Lower leg skin (tissue), 4 donors: ENCODE data around the gene MUC6. TPM values are rescaled to one million over a fixed set of nuclear protein-coding genes. Genes with fewer than 3 reads are reported as not detected.
"Not testable (repeated sequence)": the region's sequence is repeated elsewhere in the genome, so short reads cannot be mapped to it uniquely, and the experiment has no call there.

Source experiments
- DNase-seq, 2 donors: peaks; one replicate each; pipeline ENCODE4 v3.0.0-alpha.2; 2019; ENCODE audit warnings: low spot score in 2 of 2
- H3K4me3 ChIP-seq: fragments of 200-600 bp; sonication (generic); 2 replicates; pipeline ENCODE4 v1.5.1; 2017; ENCODE audit warnings: mild to moderate bottlenecking, low read depth; ENCODE audit not compliant: poor library complexity, severe bottlenecking
- POLR2A ChIP-seq, 2 donors: fragments of 450-650 bp; IDR thresholded peaks; one replicate each; pipeline ENCODE4 v1.6.1; 2016 to 2017; ENCODE audit warnings: antibody characterized with exemption in 2 of 2, mild to moderate bottlenecking in 1 of 2, moderate library complexity in 1 of 2
- WGBS, 2 donors: methylation state at CpG; one replicate each; pipeline ENCODE4 v1.1.5; 2018; 5-methylcytosine and 5-hydroxymethylcytosine counted together
- intact Hi-C: fragments of 100-400 bp; cut with DNase I; formaldehyde crosslinking; loops from one replicate; pipeline ENCODE4 v1.15.0; 2023; ENCODE audit warnings: low total_unique reads
- total RNA-seq, 4 donors: library from RNA; depleted of rRNA; stranded (reverse); fragments of >200 nt; gene quantifications; one replicate each; pipeline ENCODE4 v1.1.0, GENCODE V29; 2016
- TF ChIP-seq, protein P1 (sequence below), 3 donors: fragments of 450-650 bp; IDR thresholded peaks; one replicate each; pipeline ENCODE4 v1.5.1; 2016; ENCODE audit warnings: antibody characterized with exemption in 3 of 3, mild to moderate bottlenecking in 3 of 3, moderate library complexity in 2 of 3

The MUC6 gene
- total RNA-seq, 4 donors from 2014 or later: not detected

GRCh38 chr11:977830-978720 lies 58.4 kb downstream of the MUC6 start:
- intact Hi-C loops: no loop called here
- TF ChIP-seq POLR2A (IDR thresholded peaks at IDR 0.05): no peak
- TF ChIP-seq, protein P1, sequence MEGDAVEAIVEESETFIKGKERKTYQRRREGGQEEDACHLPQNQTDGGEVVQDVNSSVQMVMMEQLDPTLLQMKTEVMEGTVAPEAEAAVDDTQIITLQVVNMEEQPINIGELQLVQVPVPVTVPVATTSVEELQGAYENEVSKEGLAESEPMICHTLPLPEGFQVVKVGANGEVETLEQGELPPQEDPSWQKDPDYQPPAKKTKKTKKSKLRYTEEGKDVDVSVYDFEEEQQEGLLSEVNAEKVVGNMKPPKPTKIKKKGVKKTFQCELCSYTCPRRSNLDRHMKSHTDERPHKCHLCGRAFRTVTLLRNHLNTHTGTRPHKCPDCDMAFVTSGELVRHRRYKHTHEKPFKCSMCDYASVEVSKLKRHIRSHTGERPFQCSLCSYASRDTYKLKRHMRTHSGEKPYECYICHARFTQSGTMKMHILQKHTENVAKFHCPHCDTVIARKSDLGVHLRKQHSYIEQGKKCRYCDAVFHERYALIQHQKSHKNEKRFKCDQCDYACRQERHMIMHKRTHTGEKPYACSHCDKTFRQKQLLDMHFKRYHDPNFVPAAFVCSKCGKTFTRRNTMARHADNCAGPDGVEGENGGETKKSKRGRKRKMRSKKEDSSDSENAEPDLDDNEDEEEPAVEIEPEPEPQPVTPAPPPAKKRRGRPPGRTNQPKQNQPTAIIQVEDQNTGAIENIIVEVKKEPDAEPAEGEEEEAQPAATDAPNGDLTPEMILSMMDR (IDR thresholded peaks at IDR 0.05): no peak
- H3K4me3 ChIP-seq: no peak overlapping the region
- WGBS, 2 donors: 93% methylated on average over 24 to 28 of the region's 28 CpGs
- no peak for DNase-seq

DNA sequence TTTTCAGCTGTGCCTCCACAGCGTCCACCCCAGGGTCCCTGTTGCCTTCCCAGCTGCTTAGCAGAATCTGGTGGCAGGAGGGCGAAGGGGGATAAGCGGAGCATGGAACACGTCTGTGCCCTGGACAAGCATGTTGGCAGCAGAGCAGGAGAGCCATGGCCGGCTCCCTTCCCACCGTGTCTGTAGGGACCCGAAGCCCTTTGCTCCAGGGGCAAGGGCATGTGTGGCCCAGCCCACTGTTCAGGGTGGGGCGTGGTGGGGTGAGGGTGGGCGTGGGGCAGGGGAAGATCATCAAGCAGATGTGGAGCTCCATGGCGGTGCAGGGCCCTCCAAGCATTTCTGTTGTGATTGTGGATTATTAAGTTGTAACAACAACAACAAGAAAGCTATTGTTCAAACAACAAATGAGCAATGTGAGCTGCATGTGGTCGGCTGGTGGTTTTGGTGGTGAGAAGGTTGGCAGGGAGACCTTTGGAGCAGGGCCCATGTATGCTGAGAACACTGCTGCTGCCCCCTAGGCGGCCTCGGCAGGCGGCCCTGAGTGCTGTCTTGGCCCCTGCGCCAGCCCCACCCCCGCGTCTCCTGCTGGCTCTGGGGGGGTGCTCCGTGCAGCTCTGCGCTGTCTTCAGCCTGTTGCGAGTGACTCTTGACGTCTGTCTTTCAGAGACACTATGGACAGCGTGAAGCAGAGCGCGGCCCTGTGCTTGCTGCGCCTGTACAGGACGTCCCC lies 59.9 kb downstream of the MUC6 start:
- H3K4me3 ChIP-seq: no peak overlapping the region
- intact Hi-C loops: no loop called here
- DNase-seq: no peak
- TF ChIP-seq POLR2A (IDR thresholded peaks at IDR 0.05): no peak
- TF ChIP-seq, protein P1 (IDR thresholded peaks at IDR 0.05): no peak
- 70 to 71% methylated on average over 25 to 26 of the region's 26 CpGs for WGBS, 2 donors

DNA sequence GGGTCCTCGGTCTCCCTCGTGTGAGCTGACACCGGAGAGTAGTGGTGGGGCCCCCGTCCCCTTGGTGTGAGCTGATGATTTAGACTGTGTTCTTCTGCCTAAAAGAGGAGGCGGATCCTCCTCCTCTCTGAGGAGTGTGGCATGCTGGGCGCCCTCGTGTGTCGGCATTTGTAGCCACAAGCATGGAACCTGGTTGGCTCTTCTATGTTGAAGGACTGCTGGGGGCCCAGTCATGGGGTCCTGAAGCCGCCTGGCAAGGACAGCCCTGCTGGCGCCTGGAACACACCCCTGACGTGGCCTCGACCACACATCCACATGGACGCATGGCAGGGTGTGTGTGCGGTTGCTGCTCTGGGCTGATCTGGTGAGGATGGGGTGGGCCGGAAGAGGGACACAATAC lies 60.7 kb downstream of the MUC6 start:
- H3K4me3 ChIP-seq: no peak overlapping the region
- intact Hi-C loops: no loop called here
- TF ChIP-seq POLR2A (IDR thresholded peaks at IDR 0.05): no peak
- TF ChIP-seq, protein P1 (IDR thresholded peaks at IDR 0.05): no peak
- 70 to 81% methylated on average over 15 of the region's 15 CpGs for WGBS, 2 donors
- DNase-seq: no peak

DNA sequence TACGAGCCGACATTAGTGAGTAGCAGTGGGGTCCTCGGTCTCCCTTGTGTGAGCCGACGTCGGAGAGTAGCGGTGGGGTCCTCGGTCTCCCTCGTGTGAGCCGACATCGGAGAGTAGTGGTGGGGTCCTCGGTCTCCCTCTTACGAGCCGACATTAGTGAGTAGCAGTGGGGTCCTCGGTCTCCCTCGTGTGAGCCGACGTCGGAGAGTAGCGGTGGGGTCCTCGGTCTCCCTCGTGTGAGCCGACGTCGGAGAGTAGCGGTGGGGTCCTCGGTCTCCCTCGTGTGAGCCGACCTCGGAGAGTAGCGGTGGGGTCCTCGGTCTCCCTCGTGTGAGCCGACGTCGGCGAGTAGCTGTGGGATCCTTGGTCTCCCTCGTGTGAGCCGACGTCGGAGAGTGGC lies 61.1 kb downstream of the MUC6 start:
- WGBS, 2 donors: 90 to 97% methylated on average over 41 of the region's 41 CpGs
- H3K4me3 ChIP-seq, intact Hi-C loops, DNase-seq: not testable (repeated sequence)

DNA sequence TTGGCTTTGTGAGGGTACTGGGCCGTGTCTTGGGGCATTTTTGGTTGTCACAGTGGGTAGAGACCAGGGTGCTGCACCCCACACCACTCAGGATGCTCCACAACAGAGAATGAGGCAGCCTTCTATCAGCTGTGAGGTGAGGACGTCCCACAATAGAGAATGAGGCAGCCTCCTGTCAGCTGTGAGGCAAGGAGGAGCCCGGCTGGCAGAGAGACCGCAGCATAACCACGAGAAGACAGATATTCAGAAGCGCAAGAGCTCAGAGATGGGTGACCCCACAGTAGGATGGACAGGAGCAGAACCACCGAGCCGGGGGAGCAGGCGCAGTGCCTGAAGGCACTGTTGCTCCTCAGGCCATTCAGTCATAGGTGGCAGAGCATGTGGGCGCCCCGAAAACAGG lies 63.3 kb downstream of the MUC6 start:
- DNase-seq: no peak
- intact Hi-C loops: no loop called here
- WGBS, 2 donors: 94 to 97% methylated on average over 10 to 11 of the region's 11 CpGs
- no peak for TF ChIP-seq POLR2A (IDR thresholded peaks at IDR 0.05)
- TF ChIP-seq, protein P1 (IDR thresholded peaks at IDR 0.05): no peak
- no peak overlapping the region for H3K4me3 ChIP-seq

- no peak for DNase-seq
- no peak overlapping the region for H3K4me3 ChIP-seq
- TF ChIP-seq, protein P1 (IDR thresholded peaks at IDR 0.05): no peak
- intact Hi-C loops: no loop called here
- WGBS, 2 donors: 91 to 97% methylated on average over 20 to 26 of the region's 26 CpGs
These were observed 63.9 kb downstream of the MUC6 start for GRCh38 chr11:972523-973211.
